Astrocyte (in vitro differentiated cells and primary cell): ENCODE measurements around the gene MTUS2.

Experiments used
- EZH2 ChIP-seq: IDR thresholded peaks from 2 replicates; pipeline ENCODE4 v1.6.1; 2012; ENCODE audit warnings: mild to moderate bottlenecking, low read length, inconsistent platforms; ENCODE audit not compliant: insufficient read depth
- TF ChIP-seq, protein P1 (sequence below): IDR thresholded peaks from 2 replicates; pipeline ENCODE4 v1.5.1; 2011; ENCODE audit warnings: low read depth, mild to moderate bottlenecking, inconsistent platforms, low read length, moderate library complexity; ENCODE audit not compliant: insufficient read depth

DNA sequence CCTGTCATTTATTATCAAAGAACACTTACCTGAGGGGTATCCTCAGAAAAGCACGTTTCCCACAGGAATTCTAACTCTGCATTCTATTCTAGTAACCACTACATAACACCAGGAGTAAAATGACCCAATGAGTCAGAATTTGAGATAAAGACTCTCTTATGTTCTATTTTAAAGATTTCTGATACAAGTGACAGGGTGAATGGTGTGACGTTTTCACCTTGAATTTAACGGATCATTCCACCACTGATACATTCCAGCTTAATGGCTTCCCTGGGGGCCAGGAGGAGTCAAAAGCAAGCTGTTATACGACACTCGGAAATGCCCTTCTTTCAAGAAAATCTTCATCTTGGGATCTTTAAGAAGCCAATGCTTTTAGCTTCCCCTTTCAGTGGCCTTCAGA is 720.2 kb downstream of the MTUS2 start:
- no peak for TF ChIP-seq EZH2
- TF ChIP-seq, protein P1, sequence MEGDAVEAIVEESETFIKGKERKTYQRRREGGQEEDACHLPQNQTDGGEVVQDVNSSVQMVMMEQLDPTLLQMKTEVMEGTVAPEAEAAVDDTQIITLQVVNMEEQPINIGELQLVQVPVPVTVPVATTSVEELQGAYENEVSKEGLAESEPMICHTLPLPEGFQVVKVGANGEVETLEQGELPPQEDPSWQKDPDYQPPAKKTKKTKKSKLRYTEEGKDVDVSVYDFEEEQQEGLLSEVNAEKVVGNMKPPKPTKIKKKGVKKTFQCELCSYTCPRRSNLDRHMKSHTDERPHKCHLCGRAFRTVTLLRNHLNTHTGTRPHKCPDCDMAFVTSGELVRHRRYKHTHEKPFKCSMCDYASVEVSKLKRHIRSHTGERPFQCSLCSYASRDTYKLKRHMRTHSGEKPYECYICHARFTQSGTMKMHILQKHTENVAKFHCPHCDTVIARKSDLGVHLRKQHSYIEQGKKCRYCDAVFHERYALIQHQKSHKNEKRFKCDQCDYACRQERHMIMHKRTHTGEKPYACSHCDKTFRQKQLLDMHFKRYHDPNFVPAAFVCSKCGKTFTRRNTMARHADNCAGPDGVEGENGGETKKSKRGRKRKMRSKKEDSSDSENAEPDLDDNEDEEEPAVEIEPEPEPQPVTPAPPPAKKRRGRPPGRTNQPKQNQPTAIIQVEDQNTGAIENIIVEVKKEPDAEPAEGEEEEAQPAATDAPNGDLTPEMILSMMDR: no peak
